Measurements from ENCODE around the gene RSRC1.
A peak's percentile ranks its signal among the peaks of the same experiment; 100 is the strongest.
"Not testable (repeated sequence)": the region's sequence is repeated elsewhere in the genome, so short reads cannot be mapped to it uniquely, and the experiment has no call there.

Gene RSRC1

GRCh38 chr3:158479051-158479450, 369.2 kb downstream of the RSRC1 start:
- DNase-seq, result no peak

DNA sequence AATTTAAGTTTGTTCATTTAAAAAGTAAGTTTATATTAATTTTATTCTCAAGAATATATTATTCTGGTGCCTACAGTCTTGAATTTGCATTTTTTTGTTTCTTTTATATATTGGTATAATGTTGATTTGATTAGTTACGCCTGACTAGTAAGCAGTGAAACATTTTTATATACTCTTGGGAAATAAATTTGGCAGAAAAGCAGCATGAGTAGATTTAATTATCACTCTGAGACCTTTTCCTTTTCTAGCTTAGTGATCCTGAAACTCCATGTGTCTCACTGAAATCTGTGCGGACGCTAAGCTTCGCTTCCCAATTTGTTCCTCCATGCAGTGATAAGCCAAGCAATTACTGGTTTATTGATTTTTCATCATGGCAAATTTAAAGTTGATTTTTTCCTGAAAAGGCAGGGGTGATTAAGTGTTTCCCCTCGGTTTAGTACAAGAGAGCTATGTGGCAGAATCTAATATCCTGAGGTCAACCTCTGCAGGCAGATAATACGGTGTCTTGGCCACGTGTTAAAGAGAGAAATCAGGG, 373.9 kb downstream of the RSRC1 start:
- DNase-seq, result no peak

DNA sequence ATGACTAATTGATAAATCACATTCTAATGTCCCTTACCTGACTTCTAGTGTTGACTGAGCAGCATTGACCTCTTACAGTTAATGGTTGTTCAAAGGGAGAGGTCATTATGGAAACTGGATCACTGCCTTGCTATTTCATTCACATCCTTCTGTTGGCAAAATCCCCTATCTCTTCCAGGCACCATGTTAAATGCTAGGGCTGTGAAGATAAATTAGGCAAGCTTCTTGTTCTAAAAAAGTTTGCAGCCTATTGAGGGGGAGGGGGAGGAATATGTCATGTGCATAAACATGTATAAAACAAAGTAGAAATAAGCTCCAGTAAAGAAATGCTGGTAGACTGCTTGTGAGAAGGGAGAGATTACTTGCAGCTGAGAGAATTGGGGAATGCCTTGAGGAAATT, 376.3 kb downstream of the RSRC1 start:
- no peak for DNase-seq

GRCh38 chr3:158488670-158489069, 378.8 kb downstream of the RSRC1 start:
- no peak for DNase-seq

DNA sequence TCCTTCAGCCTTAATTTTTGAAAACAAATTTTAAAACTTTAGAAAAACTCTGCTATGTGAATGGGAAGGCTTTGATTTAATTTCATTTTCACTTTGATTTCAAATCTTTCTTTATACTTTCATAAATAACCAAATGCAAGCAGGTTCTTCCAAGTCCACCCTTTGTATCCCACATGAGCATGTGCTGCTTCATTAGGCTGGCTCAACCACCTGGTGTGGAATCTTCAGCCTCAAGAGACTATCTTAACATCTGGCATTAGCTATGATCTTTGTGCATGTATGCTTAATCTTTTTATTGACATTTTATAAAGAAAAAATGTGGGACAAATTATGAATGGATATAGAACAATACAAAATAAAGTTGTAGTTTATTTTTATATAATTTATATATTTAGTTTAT, 379.3 kb downstream of the RSRC1 start:
- DNase-seq, result no peak

- DNase-seq, result no peak
Observed at GRCh38 chr3:158491968-158492367, 382.1 kb downstream of the RSRC1 start.

- no peak for DNase-seq
Observed at GRCh38 chr3:158492685-158493084, 382.8 kb downstream of the RSRC1 start.

DNA sequence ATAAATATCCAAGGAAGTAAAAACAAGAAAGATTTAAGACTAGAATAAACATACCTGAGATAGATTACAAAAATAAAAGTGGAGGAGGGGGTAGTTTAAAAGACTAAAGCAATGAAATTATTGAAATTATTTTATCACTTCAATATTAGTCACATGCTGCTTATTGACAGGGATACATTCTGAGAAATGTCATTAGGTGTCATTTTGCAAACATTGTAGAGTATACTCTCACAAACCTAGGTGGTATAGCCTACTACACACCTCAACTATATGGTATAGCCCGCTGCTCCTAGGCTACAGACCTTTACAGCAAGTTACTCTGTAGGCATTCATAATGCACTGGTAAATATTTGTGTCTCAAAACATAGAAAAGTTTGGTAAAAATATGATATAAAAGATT, 384.0 kb downstream of the RSRC1 start:
- no peak for DNase-seq

- no peak for DNase-seq
Observed at GRCh38 chr3:158494673-158495072, 384.8 kb downstream of the RSRC1 start.

GRCh38 chr3:158495398-158495902, 385.6 kb downstream of the RSRC1 start:
- DNase-seq, result not testable (repeated sequence)

- no peak for DNase-seq
Observed at GRCh38 chr3:158505117-158505516, 395.2 kb downstream of the RSRC1 start.

GRCh38 chr3:158506456-158506855, 396.6 kb downstream of the RSRC1 start:
- DNase-seq, result no peak

- no peak for DNase-seq
Observed at GRCh38 chr3:158508481-158508880, 398.6 kb downstream of the RSRC1 start.

GRCh38 chr3:158509891-158510290, 400.0 kb downstream of the RSRC1 start:
- no peak for DNase-seq

GRCh38 chr3:158516729-158517128, 406.8 kb downstream of the RSRC1 start:
- not testable (repeated sequence) for DNase-seq

- no peak for DNase-seq
Observed at GRCh38 chr3:158519776-158520175, 409.9 kb downstream of the RSRC1 start.

GRCh38 chr3:158520433-158520832, 410.5 kb downstream of the RSRC1 start:
- DNase-seq, result no peak

- DNase-seq, result no peak
Observed at GRCh38 chr3:158522221-158523136, 412.6 kb downstream of the RSRC1 start.

- no peak for DNase-seq
Observed at GRCh38 chr3:158528076-158528674, 418.3 kb downstream of the RSRC1 start.

- no peak for DNase-seq
Observed at GRCh38 chr3:158531334-158531733, 421.4 kb downstream of the RSRC1 start.

DNA sequence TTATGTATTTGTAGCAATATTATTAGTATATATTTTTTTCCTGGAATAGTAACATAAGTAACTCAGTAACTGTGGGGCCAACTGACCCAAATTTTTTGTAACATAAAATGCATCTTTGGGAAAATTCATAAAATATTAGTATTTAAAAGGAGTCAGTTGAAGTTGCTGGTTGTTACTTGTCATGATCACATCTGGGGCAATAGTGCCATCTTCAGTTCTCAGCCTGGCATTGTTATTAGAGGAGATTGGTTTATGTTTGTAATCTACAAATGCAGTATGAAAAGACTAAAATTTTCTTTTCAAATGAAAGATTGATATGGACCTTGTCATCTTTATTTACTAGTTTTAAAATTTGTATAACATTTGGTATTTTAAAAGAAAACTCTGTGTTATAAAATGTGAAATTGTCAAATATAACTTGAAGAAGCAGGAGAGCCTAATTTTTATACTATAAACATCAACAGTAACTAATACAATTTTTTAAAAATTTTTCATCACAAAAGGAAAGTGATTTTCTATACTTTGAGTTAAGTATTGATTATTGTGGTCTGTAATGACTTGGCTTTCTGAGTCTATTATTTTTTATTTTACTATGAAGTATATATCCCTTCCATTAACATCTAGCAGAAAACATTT, 422.3 kb downstream of the RSRC1 start:
- DNase-seq, result no peak

DNA sequence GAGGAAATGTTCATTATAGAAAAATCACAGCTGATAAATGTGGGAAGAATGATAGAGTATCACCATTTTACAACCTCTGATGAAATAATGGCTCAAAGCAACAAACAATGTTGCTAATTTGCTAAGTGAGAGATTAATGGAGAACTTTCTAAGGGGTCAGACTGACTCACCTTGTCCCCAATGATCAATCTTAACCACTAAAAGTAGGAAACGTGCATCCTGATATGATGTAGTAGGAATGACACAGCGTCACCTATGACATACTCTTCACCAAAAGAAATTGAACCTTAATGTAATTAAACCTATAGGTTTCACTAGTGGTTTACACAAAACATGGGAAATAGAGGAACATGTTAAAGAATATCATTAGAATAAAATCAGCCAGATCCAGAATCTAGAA, 426.0 kb downstream of the RSRC1 start:
- no peak for DNase-seq

GRCh38 chr3:158539414-158540014, 429.6 kb downstream of the RSRC1 start:
- peak; percentile 3 for DNase-seq
